Kidney epithelial cell (primary cell): ENCODE measurements around the gene CCDC38. TPM values are rescaled to one million over a fixed set of nuclear protein-coding genes. Genes with fewer than 3 reads are reported as not detected.

Experiments
- DNase-seq: peaks from one replicate; pipeline ENCODE4 v3.0.0-alpha.2; 2010; ENCODE audit warnings: low read depth
- H3K27me3 ChIP-seq: 2 replicates; pipeline ENCODE4 v1.6.0; 2011; ENCODE audit warnings: low read length; ENCODE audit not compliant: control insufficient read depth, insufficient read depth
- H3K36me3 ChIP-seq: 2 replicates; pipeline ENCODE4 v1.5.1; 2011; ENCODE audit warnings: low read length; ENCODE audit not compliant: control insufficient read depth, insufficient read depth
- H3K4me3 ChIP-seq: 2 replicates; pipeline ENCODE4 v1.5.1; 2011; ENCODE audit warnings: low read depth, mild to moderate bottlenecking, control low read depth, low read length
- total RNA-seq: library from RNA; depleted of rRNA; stranded (reverse); fragments of >200 nt; gene quantifications from 2 replicates; pipeline ENCODE4 v1.2.3, GENCODE V29; 2015
- TF ChIP-seq, protein P1 (sequence below): IDR thresholded peaks from 2 replicates; pipeline ENCODE4 v1.5.1; 2011; ENCODE audit warnings: mild to moderate bottlenecking, moderate library complexity, low read length, control low read depth, inconsistent platforms; ENCODE audit not compliant: insufficient read depth, poor library complexity, severe bottlenecking

Gene CCDC38
- total RNA-seq, 1 donor from 2014 or later = not detected

DNA sequence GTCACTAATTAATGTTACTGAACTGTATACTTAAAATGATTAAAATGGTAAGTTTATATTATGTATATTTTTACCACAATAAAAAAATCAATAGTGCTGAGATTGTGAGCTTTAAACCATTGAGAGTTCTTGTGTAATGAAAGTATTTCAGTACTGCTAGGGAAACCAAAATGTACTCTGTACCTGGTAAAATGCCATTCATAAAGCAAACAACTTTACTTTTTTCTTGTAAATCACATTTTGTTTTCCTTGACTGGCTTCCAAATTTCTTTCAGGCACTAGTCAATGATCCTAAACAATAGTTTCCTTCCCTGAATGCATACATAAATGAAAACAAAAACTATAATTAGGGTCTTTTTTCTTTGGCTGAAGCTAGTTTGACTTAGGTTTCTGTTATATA lies 113.0 kb downstream of the CCDC38 start:
- TF ChIP-seq, protein P1, sequence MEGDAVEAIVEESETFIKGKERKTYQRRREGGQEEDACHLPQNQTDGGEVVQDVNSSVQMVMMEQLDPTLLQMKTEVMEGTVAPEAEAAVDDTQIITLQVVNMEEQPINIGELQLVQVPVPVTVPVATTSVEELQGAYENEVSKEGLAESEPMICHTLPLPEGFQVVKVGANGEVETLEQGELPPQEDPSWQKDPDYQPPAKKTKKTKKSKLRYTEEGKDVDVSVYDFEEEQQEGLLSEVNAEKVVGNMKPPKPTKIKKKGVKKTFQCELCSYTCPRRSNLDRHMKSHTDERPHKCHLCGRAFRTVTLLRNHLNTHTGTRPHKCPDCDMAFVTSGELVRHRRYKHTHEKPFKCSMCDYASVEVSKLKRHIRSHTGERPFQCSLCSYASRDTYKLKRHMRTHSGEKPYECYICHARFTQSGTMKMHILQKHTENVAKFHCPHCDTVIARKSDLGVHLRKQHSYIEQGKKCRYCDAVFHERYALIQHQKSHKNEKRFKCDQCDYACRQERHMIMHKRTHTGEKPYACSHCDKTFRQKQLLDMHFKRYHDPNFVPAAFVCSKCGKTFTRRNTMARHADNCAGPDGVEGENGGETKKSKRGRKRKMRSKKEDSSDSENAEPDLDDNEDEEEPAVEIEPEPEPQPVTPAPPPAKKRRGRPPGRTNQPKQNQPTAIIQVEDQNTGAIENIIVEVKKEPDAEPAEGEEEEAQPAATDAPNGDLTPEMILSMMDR = no peak
- no peaks in the 10 kb centered on the region for H3K27me3 ChIP-seq
- no peak for DNase-seq
- H3K4me3 ChIP-seq = no peak overlapping the region
- H3K36me3 ChIP-seq = no peaks in the 10 kb centered on the region

DNA sequence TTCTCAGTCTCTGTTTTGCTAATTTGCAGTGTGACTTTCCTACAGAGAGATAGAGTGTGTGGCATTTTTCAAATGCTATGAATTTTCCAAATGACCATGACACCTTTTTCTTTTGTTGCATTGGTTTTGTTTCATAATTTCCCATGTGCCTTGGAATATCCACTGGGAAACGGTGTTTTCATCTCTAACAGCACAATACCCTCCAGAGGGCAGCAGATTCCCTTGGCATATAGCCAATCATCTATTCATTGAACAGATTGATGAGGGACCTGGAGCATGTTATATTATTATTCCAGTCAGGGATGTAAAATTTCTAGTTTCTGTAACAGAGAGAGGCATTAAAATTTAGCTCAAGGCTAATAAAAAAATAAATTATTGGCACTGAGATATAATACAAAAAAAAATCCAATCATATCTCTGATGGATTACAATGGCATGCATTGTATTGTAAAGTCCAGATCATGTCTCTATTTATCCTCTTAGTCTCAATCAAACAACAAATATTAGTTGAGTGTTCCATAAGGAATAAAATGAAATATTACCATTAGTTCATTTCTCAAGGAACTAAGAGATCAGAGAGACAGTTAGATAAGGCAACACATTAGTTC lies 122.2 kb downstream of the CCDC38 start:
- no peak for DNase-seq
- Histone ChIP-seq H3K36me3 (no peaks in the 10 kb centered on the region), H3K4me3 (no peak overlapping the region), H3K27me3 (no peaks in the 10 kb centered on the region)
- TF ChIP-seq, protein P1 = peak; percentile 58

Other genes with a start within 250 kb of the CCDC38 start
- 76.7 and 81.3 TPM in 2 replicates for gene NTN4, start 151.8 kb downstream of the CCDC38 start, total RNA-seq
- gene SNRPF, start 83.7 kb downstream of the CCDC38 start, total RNA-seq = 11.8 and 13.6 TPM in 2 replicates
- gene AMDHD1, start 717 bp upstream of the CCDC38 start, total RNA-seq = 0.41 and 0.67 TPM in 2 replicates
- gene HAL, start 53.7 kb upstream of the CCDC38 start, total RNA-seq = 0.21 TPM in 1 of 2 replicates, not detected in the other
- 73.1 and 78.9 TPM in 2 replicates for gene LTA4H, start 93.0 kb upstream of the CCDC38 start, total RNA-seq